Mucosa of descending colon (tissue), 3 donors: ENCODE data around the gene GAREM2. TPM values are rescaled to one million over a fixed set of nuclear protein-coding genes. Genes with fewer than 3 reads are reported as not detected.

Experiments
- ATAC-seq: fragments of 200-7000 bp; cut with Tn5 transposase; one replicate; pipeline ENCODE4 v1.9.1; 2020; ENCODE audit warnings: mild to moderate bottlenecking, moderate library complexity
- DNase-seq, 3 donors: peaks; one replicate each; pipeline ENCODE4 v3.0.0-alpha.2; 2020
- H3K36me3 ChIP-seq: fragments of 200-600 bp; one replicate; pipeline ENCODE4 v1.8.0; 2021; ENCODE audit warnings: low read depth, mild to moderate bottlenecking
- H3K4me1 ChIP-seq: fragments of 200-600 bp; one replicate; pipeline ENCODE4 v1.8.0; 2021; ENCODE audit warnings: low read depth, mild to moderate bottlenecking
- H3K4me3 ChIP-seq: fragments of 200-600 bp; one replicate; pipeline ENCODE4 v1.8.0; 2021; ENCODE audit warnings: mild to moderate bottlenecking
- H3K9me3 ChIP-seq: fragments of 200-600 bp; one replicate; pipeline ENCODE4 v1.8.0; 2021; ENCODE audit warnings: mild to moderate bottlenecking
- CTCF ChIP-seq: fragments of 200-600 bp; IDR thresholded peaks from one replicate; pipeline ENCODE4 v1.8.0; 2022; ENCODE audit warnings: antibody characterized with exemption, mild to moderate bottlenecking
- intact Hi-C, 2 donors: fragments of 100-400 bp; cut with DNase I in 1 of 2; cut with micrococcal nuclease in 1 of 2; formaldehyde crosslinking; loops; one replicate each; pipeline versions ENCODE4 v1.11.0 to v1.11.1; 2022; cut with DNase I, micrococcal nuclease
- total RNA-seq, 3 donors: library from RNA; stranded (reverse); fragmentation: NEBNext Ultra II Directional in 2 of 3; extraction: Animal tissue kit (Norgen Biotek cat#: 25700) in 2 of 3; gene quantifications; one replicate each; pipeline versions ENCODE4 v1.2.1 to v1.2.4, GENCODE V29; 2021 to 2023
- donor health status: DM: no; HTN: no; CAD: no; lungs with moderate emphysema.
- donor health status: DM: no; HTN: no; CAD: no.
- donor health status: DM: no; HTN: yes; CAD: no.

GAREM2 gene
- total RNA-seq, 3 donors from 2014 or later = 4.0 to 8.8 (median 6.7) TPM

GRCh38 chr2:26182441-26182840 lies 9.6 kb downstream of the GAREM2 start:
- no peak for ATAC-seq
- no peaks in the 10 kb centered on the region for H3K36me3 ChIP-seq
- intact Hi-C loops = no loop called here
- DNase-seq = no peak
- no peaks in the 10 kb centered on the region for H3K9me3 ChIP-seq
- H3K4me3 ChIP-seq = no peak overlapping the region
- no peak for TF ChIP-seq CTCF
- H3K4me1 ChIP-seq = peaks cover 5% of the 10 kb centered on the region

GRCh38 chr2:26182887-26183630 lies 10.2 kb downstream of the GAREM2 start:
- ATAC-seq (no peak), DNase-seq (no peak)
- TF ChIP-seq CTCF = no peak
- peaks cover 5% of the 10 kb centered on the region for H3K4me1 ChIP-seq
- no peak overlapping the region for H3K4me3 ChIP-seq
- no peaks in the 10 kb centered on the region for H3K36me3 ChIP-seq
- no peaks in the 10 kb centered on the region for H3K9me3 ChIP-seq
- intact Hi-C loops = no loop called here

- no peaks in the 10 kb centered on the region for H3K36me3 ChIP-seq
- TF ChIP-seq CTCF = no peak
- H3K4me3 ChIP-seq = no peak overlapping the region
- H3K4me1 ChIP-seq = peaks cover 4% of the 10 kb centered on the region
- no peak for DNase-seq
- intact Hi-C loops = no loop called here
- ATAC-seq = no peak
- no peaks in the 10 kb centered on the region for H3K9me3 ChIP-seq
Observed at GRCh38 chr2:26184121-26184520, 11.2 kb downstream of the GAREM2 start.

- H3K36me3 ChIP-seq = no peaks in the 10 kb centered on the region
- ATAC-seq (peak; percentile 96), DNase-seq (peak; percentile 90 to 92 (median 91))
- intact Hi-C loops = no loop called here
- peak overlapping the region; percentile 32 for H3K4me3 ChIP-seq
- H3K4me1 ChIP-seq = no peaks in the 10 kb centered on the region
- H3K9me3 ChIP-seq = no peaks in the 10 kb centered on the region
- peak; percentile 58 for TF ChIP-seq CTCF
Observed at GRCh38 chr2:26184555-26185303, 11.8 kb downstream of the GAREM2 start.

GRCh38 chr2:26185304-26185928 lies 12.5 kb downstream of the GAREM2 start:
- no peaks in the 10 kb centered on the region for H3K9me3 ChIP-seq
- DNase-seq (no peak), ATAC-seq (no peak)
- no peaks in the 10 kb centered on the region for H3K4me1 ChIP-seq
- H3K4me3 ChIP-seq = peak overlapping the region; percentile 32
- intact Hi-C loops = no loop called here
- H3K36me3 ChIP-seq = no peaks in the 10 kb centered on the region
- TF ChIP-seq CTCF = no peak
